ENCODE results near the gene PGAM5.
"Not testable (repeated sequence)": the region's sequence is repeated elsewhere in the genome, so short reads cannot be mapped to it uniquely, and the experiment has no call there.

The PGAM5 gene

DNA sequence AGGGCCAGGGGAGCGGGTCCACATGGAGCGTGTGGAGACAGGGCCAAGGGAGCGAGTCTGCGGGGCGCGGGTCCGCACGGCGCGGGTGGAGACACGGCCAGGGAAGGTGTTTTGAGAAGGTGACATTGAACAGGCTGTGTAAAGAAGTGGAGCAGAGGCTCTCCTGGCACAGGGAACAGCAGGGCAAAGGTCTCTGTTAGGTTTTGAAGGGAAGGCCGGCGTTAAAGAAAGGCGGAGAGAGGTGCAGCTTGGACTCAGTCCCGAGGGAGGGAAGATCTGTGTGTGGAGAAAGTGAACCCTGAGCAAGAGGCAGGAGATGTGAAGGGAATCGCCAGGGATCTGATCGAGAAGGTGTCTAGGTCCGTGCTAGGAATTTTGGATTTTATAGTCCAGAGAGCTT lies 21.4 kb upstream of the PGAM5 start:
- DNase-seq = no peak

DNA sequence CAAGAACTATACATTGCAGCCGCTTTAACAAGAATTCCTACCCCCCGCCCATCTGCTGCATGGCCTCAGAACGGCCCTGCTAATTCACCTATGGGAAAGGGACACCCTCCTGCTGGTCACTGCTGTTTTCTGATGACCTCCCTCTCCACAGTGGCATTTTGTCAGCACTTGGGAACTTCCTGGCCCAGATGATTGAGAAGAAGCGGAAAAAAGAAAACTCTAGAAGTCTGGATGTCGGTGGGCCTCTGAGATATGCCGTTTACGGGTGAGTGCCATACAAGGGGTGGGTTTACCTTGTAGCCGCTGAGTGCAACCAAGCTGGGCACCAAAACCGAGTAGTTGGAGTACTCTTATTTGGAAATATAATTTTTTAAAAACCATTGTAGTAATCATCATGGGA lies 20.5 kb upstream of the PGAM5 start:
- no peak for DNase-seq

DNA sequence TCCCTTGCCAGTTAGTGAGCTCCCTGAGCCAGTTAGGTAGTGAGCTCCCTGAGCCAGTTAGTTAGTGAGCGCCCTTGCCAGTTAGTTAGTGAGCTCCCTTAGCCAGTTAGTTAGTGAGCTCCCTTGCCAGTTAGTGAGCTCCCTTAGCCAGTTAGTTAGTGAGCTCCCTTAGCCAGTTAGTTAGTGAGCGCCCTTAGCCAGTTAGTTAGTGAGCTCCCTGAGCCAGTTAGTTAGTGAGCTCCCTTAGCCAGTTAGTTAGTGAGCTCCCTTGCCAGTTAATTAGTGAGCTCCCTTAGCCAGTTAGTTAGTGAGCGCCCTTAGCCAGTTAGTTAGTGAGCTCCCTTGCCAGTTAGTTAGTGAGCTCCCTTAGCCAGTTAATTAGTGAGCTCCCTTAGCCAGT lies 18.6 kb upstream of the PGAM5 start:
- DNase-seq = not testable (repeated sequence)

DNA sequence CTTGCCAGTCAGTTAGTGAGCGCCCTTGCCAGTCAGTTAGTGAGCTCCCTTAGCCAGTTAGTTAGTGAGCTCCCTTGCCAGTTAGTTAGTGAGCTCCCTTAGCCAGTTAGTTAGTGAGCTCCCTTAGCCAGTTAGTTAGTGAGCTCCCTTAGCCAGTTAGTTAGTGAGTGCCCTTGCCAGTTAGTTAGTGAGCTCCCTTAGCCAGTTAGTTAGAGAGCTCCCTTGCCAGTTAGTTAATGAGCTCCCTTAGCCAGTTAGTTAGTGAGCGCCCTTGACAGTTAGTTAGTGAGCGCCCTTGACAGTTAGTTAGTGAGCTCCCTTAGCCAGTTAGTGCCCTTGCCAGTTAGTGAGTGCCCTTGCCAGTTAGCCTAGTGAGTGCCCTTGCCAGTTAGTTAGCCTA lies 15.8 kb upstream of the PGAM5 start:
- not testable (repeated sequence) for DNase-seq

DNA sequence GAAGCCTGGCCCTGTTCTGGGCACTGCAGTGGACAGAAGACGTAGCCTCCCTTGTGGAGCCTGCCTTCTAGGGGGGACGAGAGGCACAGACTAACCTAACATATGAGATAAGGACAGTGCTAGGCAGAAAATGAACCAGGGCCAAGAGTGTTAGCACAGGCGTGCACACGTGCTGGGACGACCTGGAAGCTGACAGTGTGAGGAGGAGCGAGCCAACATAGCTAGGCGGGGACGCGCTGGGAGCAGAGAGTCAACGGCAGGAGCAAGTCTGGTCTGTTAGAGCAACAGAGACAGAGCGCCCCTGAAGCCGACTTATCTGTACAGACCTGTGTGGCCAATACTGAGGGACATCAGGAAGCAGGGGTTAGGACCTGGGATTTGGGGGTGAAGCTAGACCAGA lies 15.2 kb upstream of the PGAM5 start:
- no peak for DNase-seq

DNA sequence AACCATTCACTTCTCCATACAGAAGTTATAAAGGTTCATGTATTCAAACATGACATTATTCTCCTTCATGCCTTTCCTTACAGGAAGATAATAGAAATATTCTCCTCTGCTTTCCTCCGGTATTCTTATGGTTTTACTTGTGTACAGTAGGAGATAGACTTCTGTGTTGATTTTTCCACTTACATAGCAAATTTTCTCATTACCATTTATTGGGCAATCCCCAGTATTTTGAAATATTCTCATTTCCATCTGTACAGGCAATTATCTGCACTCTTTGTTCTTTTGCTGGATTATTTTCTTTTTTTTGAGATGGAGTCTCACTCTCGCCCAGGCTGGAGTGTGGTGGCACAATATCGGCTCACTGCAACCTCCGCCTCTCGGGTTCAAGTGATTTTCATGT lies 12.3 kb upstream of the PGAM5 start:
- DNase-seq = no peak

DNA sequence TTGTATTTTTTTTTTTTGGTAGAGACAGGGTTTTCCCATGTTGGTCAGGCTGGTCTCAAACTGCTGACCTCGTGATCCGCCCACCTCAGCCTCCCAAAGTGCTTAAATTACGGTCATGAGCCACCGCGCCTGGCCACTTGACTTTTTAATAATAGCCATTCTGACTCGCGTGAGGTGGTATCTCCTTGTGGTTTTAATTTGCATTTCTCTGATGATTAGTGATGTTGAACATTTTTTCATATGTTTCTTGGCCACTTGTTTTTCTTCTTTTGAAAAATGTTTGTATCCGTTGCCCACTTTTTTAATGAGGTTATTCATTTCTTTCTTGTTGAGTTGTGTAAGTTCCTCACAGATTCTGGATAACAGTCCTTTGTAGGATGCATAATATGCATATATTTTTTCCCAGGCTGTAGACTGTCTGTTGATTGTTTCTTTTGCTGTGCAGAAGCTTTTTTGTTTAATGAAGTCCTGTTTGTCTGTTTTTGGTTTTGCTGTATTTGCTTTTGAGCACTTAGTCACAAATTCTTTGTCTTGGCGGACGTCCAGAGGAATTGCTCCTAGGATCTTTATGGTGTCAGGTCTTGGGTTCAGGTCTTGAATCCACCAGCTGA lies 10.3 kb upstream of the PGAM5 start:
- DNase-seq = no peak

DNA sequence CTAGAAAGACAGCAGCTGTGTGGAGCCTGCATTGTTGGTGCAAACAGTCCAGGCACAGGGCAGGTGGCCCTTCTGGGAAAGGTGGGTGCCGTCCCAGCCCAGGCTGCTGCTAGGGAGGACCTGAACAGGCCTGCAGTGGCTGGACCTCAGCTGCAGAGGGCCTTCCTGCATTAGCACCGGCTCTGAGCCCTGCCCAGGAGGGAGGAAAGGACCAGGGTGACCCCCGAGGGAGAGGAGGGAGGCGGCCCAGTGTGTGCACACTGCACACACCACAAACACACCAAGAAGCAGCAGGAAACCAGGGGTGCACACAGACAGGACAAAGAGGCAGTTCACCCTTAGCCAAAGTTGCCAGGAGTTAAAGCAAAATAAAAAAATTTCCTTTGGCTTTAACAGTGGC lies 8.0 kb upstream of the PGAM5 start:
- no peak for DNase-seq

DNA sequence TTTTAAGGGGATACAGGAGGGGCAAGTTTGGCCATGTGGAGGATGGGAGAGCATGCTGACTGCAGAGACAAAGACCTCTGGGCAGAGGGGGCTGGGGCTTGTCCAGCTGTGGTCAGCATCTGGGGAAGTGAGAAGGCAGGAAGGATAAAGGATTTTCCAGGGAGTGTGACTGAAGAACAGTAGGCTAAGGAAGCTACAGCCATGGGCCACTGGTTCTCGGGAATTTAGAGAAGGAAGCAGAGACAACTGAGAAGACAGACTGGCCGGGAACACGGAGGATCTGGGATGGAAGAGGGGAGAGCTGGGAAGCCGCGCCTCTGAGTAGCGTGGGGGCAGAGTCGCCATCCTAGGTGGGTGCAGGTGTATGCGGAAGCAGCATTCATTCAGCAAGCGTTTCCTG lies 7.0 kb upstream of the PGAM5 start:
- no peak for DNase-seq

DNA sequence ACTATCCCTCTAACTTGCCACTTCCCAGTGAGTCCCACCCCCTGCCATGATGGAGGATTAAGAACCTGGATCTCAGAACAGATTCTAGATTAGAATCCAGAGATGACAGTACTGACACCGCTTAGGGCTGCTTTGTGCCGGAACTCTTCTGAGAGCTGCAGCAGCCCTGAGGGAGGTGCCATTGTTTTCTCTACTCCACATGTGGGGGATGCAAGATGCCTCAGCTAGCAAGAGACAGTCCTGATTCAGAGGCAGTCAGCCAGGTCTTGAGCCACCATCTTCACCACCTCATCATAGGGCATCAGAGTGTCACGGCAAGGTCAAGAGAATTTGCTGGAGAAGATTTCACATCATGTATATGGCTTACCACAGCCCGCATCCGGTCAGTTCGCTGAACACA lies 3.4 kb upstream of the PGAM5 start:
- no peak for DNase-seq

DNA sequence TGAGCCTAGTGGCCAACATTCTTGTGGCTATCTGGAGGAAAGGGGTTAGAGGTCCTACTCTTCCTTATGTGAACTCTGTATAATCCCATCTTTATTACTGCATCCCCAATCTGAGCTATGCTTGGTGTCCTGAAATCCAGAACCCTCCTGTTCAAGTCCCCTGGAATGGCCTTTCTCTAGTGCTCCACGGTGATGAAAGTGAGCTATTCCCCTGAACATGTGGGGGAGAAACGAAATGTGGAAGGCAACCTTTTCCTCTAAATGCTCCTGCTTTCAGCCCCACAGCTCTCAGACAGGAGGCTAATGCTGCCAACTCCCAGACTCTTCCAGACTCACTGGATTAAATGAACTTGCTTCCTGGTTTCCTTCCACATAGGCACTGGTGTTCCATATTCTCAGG lies 2.5 kb upstream of the PGAM5 start:
- DNase-seq = no peak

DNA sequence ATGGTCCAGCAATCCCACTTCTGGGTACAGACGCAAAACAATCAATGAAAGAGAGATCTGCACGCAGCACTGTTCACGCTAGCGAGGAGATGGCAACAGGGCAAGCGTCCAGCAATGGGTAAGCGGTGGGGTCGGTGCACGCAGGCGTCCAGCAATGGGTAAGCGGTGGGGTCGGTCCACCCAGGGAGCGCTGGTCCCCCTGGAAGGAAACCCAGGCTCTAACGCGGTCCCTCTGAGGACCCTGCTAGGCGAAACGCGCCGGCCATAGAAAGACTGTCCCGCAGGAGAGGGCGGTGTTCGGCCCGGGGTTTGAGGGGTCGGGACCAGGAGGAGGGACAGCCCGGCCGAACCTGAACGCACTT lies 618 bp upstream of the PGAM5 start:
- no peak for DNase-seq

DNA sequence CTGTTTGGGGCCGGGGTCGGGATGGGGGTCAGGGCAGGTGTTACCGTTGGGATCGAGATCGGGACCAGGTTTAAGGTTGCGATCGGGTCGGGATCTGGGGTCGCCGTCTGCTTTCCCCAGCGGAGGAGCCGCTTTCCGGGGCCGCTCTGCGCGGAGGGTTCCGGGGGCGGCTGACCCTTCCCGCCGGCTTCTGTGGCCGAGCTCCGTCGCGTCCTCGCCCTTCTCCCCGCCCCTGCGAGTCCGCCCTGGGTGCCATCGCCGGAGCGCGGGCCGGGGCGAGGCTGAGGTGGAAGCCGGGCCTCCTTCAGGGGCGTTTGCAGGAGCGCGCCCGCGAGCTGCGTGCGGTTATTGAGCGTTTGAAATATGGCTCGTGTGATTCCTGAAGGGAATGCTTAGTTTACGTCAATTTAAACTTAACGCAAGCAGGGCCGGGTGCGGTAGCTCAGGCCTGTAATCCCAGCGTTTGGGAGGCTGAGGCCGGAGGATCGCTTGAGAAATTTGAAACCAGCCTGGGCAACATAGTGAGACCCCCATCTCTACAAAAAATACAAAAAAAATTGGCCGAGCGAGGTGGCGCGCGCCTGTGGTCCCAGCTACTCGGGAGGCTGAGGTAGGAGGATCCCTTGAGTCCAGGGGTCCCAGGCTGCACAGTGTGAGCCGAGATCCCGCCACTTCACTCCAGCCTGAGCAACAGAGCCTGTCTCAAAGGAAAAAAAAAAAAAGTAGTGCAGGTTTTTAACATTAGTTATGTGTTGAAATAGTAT lies 620 bp downstream of the PGAM5 start:
- peak in 2 of 5 experiments; percentile 2 to 37 for DNase-seq

DNA sequence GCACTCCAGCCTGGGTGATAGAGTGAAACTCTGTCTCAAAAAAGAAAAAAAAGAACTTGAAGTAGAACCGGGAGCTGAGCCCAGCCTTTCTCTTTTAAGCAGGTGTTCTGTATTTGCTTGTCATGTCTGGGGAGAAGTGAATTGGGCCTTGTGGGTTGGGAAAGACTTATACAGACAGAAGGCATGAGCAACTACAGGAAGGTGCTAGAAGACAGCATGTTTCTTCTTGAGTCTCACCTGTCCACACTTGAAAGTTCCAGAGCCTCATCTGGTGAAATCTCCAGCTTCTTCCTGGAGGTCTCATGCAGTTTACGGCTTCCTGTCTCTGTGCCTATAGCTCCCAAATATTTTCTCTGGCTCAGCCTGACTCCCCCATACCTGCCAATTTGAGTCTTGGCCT lies 2.5 kb downstream of the PGAM5 start:
- no peak for DNase-seq

DNA sequence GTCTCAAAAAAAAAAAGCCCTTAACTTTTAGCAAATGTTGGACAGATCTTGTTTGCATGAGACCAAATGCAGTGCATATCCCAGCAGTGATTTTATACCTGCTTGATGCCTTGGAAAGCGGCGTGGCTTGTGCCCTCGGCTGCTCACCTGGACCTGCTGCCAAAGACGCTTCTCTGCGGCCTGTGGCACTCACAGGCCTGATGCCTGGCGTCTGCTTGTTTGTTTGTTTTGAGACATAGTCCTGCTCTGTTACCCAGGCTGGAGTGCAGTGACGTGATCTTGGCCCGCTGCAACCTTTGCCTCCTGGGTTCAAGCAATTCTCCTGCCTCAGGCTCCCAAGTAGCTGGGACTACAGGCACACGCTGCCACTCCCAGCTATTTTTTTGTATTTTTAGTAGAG lies 5.2 kb downstream of the PGAM5 start:
- no peak for DNase-seq

DNA sequence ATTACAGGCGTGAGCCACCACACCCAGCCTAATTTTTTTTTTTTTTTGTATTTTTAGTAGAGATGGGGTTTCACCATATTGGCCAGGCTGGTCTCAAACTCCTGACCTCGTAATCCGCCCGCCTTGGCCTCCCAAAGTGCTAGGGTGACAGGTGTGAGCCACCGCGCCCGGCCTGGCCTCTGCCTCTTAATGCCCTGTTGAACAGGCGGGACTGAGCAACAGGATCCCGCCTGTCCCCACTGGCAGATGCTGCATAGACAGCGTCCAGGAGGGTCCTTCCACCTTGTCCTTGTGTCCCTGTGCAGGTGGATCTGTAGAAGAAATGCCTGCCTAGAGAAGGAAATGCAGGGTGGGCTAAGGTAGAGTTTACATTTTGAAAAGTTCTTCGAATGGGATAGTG lies 5.7 kb downstream of the PGAM5 start:
- no peak for DNase-seq

DNA sequence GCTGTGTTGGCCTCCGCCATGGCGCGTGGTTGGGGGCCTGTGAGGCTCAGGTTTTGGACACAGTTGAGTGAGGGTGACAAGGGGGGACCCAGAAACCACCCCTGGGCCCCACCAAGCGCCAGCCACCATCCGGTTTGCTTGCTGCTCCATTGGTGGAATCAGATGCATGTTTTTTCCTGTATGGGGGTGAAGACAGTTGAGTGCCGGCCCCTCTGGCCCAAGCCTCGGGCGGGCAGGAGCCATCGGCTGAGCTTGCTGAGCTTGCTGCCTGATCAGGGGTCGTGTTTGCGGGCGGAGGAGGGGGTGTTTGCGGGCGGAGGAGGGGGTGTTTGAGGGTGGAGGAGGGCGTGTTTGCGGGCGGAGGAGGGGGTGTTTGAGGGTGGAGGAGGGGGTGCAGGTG lies 6.4 kb downstream of the PGAM5 start:
- no peak for DNase-seq

DNA sequence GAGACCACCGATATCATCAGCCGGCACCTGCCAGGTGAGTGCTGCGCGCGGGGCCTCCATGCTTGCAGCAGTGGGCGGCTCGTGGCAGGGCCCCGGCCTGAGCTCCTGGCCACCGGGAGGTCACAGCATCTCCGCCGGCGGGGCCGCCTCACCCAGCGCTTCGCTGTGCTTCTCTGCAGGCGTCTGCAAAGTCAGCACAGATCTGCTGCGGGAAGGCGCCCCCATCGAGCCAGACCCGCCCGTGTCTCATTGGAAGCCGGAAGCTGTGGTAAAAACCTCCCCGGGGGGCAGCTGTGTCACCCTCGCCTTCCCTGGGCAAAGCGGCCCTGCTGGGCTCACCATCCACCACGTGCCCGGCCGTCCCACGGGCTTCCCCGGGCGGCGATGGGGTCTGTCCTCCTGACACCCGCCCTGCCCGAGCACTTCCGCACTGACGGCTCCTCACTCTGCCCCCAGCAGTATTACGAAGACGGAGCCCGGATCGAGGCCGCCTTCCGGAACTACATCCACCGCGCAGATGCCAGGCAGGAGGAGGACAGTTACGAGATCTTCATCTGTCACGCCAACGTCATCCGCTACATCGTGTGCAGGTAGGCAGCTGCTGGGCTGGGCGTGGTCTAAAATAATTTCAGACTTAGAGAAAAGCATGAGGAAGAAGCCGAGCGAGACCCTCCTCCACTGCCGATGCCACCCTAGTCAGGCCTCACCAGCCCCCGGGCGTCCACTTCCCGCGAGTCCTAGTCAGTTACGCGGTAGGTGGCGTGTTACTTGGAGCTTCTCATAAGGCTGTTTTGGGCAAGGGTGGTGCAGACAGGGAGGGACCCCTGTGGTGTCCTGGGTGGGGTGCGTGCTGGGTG lies 7.1 kb downstream of the PGAM5 start:
- DNase-seq = no peak

DNA sequence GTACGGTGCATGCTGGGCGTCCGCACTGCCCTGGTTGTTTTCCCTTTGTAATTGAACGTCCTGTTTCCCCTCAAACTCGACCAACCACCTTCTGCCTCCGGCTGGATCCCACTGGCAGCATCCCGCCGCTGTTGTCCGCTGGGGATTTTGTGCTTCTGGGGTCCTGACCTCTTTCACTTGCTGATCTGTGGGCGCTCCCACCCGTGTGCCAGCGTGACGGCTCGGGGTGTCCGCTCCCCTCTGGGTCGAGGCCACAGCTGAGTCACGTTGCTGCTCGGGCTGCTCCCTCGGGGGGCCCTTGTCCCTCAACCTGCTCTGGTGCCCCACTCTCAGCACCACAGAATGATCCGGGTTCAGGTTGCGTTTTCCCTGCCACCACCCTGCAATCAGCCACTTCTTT lies 8.0 kb downstream of the PGAM5 start:
- DNase-seq = no peak

DNA sequence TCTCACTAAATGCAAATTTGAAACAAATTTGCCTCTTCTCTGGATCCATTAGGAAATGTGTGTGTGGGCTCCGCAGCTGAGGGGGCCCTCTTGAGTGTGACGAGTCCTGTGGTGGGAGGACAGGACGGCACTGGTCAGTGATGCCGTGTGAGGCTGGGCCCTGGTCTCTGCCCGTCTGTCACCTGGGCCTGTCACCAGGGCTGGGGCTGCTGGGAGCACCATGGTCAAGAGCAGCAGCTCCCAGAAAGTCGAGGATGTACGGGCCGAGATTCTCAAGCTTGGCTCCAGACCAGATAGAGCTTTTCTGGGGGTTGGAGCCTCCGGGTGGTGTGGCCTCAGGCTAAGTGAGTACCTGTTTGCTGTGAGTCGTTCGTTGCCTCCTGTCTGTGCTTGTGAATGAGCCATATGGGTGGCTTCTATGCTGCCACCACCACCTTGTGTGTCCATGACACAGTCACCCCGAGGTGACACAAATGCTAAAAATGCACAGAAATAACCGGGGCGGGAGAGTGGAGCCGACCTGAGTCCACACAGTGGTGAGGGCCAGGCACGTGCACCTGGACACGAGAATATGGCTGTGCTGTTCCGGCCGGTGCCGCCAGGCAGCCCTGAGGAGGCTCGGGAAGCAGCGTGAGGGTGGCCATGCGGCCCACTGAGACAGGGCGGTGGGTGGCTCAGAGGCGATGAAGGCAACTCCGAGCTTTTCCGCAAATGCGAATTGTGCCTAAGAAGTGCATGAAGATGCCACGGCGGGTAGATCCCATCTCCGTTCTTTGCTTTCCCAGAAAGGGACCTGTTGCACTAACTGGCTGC lies 8.7 kb downstream of the PGAM5 start:
- DNase-seq = no peak

DNA sequence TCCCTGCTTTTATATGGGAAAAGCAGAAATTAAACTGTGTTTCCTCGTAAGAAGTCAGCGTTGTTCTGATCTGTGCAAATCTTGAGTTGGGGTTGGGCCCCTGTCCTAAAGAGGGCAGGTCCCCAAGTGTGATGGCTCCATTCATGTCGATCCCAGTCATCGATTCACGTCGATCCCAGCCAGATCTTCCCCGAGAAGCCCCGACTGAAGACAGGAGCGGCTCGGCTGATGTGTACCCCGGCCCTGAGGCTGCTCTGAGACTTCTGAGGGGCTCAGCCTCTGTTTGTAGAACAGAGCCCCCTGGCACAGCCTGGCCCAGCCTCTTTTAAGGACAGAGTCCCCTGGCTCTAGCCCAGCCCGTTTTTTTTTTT lies 9.3 kb downstream of the PGAM5 start:
- no peak for DNase-seq

DNA sequence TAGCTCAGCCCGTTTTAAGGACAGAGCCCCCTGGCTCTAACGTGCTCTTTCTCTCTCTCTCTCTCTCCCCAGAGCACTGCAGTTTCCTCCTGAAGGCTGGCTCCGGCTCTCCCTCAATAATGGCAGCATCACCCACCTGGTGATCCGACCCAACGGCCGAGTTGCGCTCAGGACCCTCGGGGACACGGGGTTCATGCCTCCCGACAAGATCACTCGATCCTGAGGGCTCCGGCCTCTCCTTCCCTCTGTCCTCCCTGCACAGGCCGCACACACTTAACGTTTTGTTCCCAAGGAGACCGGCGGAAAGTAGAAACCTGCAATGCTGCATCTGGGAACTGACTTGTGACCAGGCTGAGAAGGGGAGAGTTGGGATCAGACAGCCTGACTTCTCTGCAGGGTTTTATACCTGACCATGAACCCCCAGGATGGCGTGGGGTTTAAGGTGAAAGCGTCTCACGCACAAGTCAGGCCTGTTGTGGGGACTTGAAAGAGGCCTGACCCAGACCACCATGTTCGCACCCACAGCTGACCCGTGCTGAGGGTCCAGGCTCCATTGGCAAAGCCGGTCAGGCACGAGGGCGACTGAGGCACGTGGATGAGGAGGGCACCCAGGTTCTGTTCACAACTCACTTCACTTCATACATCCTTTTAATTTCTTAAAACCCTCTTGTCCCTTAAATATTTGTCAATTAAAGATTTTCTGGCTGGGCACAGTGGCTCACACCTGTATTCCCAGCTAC lies 10.1 kb downstream of the PGAM5 start:
- no peak for DNase-seq

All from T-helper 2 cell (primary cell).